Astrocyte (in vitro differentiated cells and primary cell): ENCODE results near the gene CCND1.

Experiments
- CTCF ChIP-seq: IDR thresholded peaks from 2 replicates; pipeline ENCODE4 v1.5.1; 2011; ENCODE audit warnings: low read depth, mild to moderate bottlenecking, inconsistent platforms, low read length, moderate library complexity; ENCODE audit not compliant: insufficient read depth
- EZH2 ChIP-seq: IDR thresholded peaks from 2 replicates; pipeline ENCODE4 v1.6.1; 2012; ENCODE audit warnings: mild to moderate bottlenecking, low read length, inconsistent platforms; ENCODE audit not compliant: insufficient read depth

DNA sequence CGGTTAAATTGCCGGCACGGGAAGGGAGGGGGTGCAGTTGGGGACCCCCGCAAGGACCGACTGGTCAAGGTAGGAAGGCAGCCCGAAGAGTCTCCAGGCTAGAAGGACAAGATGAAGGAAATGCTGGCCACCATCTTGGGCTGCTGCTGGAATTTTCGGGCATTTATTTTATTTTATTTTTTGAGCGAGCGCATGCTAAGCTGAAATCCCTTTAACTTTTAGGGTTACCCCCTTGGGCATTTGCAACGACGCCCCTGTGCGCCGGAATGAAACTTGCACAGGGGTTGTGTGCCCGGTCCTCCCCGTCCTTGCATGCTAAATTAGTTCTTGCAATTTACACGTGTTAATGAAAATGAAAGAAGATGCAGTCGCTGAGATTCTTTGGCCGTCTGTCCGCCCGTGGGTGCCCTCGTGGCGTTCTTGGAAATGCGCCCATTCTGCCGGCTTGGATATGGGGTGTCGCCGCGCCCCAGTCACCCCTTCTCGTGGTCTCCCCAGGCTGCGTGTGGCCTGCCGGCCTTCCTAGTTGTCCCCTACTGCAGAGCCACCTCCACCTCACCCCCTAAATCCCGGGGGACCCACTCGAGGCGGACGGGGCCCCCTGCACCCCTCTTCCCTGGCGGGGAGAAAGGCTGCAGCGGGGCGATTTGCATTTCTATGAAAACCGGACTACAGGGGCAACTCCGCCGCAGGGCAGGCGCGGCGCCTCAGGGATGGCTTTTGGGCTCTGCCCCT is 529 bp upstream of the CCND1 start:
- no peak for TF ChIP-seq CTCF
- no peak for TF ChIP-seq EZH2
